ENCODE results near the gene CCDC102A. TPM values are rescaled to one million over a fixed set of nuclear protein-coding genes. Genes with fewer than 3 reads are reported as not detected.

CCDC102A gene
- total and polyA plus RNA-seq, 2 of the 13 experiments (the other 11 are each of a cell fraction or from before 2014, with no cell fraction given), result 2.1 to 2.8 TPM

GRCh38 chr16:57519796-57520360 lies 16.5 kb downstream of the CCDC102A start (continued):
- TF ChIP-seq SKIL (CRISPR knock-in tag; IDR thresholded peaks at IDR 0.05; ENCODE audit: borderline replicate concordance) (no peak), ZNF263 (CRISPR knock-in tag; IDR thresholded peaks at IDR 0.05) (peak; percentile 70; the same call in 1 of the 2 replicates), MED1 (CRISPR knock-in tag; IDR thresholded peaks at IDR 0.05) (peak; percentile 74; the same call in 1 of the 2 replicates), JARID2 (CRISPR knock-in tag; IDR thresholded peaks at IDR 0.05; ENCODE audit: insufficient replicate concordance) (peak; percentile 60), KAT7 (CRISPR knock-in tag; IDR thresholded peaks at IDR 0.05; ENCODE audit: borderline replicate concordance) (no peak; the same call in 1 of the 2 replicates), ZSCAN21 (CRISPR knock-in tag; IDR thresholded peaks at IDR 0.05; ENCODE audit: borderline replicate concordance) (peak; percentile 74), ZNF616 (CRISPR knock-in tag; IDR thresholded peaks at IDR 0.05; ENCODE audit: low read depth) (no peak), SATB2 (CRISPR knock-in tag; IDR thresholded peaks at IDR 0.05) (no peak), SP5 (CRISPR knock-in tag; IDR thresholded peaks at IDR 0.05; ENCODE audit: borderline replicate concordance, low read depth) (no peak), RXRB (CRISPR knock-in tag; IDR thresholded peaks at IDR 0.05; ENCODE audit: borderline replicate concordance) (peak; percentile 29; the same call in 1 of the 2 replicates)
- TF ChIP-seq, protein P1, sequence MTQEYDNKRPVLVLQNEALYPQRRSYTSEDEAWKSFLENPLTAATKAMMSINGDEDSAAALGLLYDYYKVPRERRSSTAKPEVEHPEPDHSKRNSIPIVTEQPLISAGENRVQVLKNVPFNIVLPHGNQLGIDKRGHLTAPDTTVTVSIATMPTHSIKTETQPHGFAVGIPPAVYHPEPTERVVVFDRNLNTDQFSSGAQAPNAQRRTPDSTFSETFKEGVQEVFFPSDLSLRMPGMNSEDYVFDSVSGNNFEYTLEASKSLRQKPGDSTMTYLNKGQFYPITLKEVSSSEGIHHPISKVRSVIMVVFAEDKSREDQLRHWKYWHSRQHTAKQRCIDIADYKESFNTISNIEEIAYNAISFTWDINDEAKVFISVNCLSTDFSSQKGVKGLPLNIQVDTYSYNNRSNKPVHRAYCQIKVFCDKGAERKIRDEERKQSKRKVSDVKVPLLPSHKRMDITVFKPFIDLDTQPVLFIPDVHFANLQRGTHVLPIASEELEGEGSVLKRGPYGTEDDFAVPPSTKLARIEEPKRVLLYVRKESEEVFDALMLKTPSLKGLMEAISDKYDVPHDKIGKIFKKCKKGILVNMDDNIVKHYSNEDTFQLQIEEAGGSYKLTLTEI (CRISPR knock-in tag; conservative IDR thresholded peaks at IDR 0.05), result no peak
- TF ChIP-seq, protein P2, sequence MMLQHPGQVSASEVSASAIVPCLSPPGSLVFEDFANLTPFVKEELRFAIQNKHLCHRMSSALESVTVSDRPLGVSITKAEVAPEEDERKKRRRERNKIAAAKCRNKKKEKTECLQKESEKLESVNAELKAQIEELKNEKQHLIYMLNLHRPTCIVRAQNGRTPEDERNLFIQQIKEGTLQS (CRISPR knock-in tag; IDR thresholded peaks at IDR 0.05), result no peak
- TF ChIP-seq, protein P3, sequence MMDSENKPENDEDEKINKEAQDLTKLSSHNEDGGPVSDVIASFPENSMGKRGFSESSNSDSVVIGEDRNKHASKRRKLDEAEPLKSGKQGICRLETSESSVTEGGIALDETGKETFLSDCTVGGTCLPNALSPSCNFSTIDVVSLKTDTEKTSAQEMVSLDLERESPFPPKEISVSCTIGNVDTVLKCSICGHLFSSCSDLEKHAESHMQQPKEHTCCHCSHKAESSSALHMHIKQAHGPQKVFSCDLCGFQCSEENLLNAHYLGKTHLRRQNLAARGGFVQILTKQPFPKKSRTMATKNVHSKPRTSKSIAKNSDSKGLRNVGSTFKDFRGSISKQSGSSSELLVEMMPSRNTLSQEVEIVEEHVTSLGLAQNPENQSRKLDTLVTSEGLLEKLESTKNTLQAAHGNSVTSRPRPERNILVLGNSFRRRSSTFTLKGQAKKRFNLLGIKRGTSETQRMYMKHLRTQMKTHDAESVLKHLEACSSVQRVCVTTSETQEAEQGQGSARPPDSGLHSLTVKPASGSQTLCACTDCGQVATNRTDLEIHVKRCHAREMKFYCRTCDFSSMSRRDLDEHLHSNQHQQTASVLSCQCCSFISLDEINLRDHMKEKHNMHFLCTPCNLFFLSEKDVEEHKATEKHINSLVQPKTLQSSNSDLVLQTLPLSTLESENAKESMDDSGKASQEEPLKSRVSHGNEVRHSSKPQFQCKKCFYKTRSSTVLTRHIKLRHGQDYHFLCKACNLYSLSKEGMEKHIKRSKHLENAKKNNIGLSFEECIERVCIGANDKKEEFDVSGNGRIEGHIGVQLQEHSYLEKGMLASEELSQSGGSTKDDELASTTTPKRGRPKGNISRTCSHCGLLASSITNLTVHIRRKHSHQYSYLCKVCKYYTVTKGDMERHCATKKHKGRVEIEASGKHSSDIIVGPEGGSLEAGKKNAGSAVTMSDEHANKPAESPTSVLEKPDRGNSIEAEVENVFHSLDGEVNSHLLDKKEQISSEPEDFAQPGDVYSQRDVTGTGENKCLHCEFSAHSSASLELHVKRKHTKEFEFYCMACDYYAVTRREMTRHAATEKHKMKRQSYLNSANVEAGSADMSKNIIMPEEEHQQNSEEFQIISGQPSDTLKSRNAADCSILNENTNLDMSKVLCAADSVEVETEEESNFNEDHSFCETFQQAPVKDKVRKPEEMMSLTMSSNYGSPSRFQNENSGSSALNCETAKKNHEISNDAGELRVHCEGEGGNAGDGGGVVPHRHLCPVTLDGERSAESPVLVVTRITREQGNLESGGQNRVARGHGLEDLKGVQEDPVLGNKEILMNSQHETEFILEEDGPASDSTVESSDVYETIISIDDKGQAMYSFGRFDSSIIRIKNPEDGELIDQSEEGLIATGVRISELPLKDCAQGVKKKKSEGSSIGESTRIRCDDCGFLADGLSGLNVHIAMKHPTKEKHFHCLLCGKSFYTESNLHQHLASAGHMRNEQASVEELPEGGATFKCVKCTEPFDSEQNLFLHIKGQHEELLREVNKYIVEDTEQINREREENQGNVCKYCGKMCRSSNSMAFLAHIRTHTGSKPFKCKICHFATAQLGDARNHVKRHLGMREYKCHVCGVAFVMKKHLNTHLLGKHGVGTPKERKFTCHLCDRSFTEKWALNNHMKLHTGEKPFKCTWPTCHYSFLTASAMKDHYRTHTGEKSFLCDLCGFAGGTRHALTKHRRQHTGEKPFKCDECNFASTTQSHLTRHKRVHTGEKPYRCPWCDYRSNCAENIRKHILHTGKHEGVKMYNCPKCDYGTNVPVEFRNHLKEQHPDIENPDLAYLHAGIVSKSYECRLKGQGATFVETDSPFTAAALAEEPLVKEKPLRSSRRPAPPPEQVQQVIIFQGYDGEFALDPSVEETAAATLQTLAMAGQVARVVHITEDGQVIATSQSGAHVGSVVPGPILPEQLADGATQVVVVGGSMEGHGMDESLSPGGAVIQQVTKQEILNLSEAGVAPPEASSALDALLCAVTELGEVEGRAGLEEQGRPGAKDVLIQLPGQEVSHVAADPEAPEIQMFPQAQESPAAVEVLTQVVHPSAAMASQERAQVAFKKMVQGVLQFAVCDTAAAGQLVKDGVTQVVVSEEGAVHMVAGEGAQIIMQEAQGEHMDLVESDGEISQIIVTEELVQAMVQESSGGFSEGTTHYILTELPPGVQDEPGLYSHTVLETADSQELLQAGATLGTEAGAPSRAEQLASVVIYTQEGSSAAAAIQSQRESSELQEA (CRISPR knock-in tag; IDR thresholded peaks at IDR 0.05; ENCODE audit: not compliant biosample characterization), result no peak
- TF ChIP-seq, protein P4, sequence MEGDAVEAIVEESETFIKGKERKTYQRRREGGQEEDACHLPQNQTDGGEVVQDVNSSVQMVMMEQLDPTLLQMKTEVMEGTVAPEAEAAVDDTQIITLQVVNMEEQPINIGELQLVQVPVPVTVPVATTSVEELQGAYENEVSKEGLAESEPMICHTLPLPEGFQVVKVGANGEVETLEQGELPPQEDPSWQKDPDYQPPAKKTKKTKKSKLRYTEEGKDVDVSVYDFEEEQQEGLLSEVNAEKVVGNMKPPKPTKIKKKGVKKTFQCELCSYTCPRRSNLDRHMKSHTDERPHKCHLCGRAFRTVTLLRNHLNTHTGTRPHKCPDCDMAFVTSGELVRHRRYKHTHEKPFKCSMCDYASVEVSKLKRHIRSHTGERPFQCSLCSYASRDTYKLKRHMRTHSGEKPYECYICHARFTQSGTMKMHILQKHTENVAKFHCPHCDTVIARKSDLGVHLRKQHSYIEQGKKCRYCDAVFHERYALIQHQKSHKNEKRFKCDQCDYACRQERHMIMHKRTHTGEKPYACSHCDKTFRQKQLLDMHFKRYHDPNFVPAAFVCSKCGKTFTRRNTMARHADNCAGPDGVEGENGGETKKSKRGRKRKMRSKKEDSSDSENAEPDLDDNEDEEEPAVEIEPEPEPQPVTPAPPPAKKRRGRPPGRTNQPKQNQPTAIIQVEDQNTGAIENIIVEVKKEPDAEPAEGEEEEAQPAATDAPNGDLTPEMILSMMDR (CRISPR knock-in tag; IDR thresholded peaks at IDR 0.05), result peak; percentile 99

Measured in HepG2 (cell line).